PFSK-1 (cell line): Measurements from ENCODE around the gene TMEM63A.

Source experiments
- FOXP2 ChIP-seq: optimal IDR thresholded peaks from 2 replicates; pipeline ENCODE3; 2011; ENCODE audit warnings: borderline replicate concordance, control low read depth, inconsistent platforms; ENCODE audit not compliant: insufficient read depth; ENCODE audit errors: extremely low read length, extremely low read depth
- POLR2AphosphoS5 ChIP-seq: IDR thresholded peaks from 2 replicates; pipeline ENCODE4 v1.6.1; 2012; ENCODE audit warnings: low read depth, mild to moderate bottlenecking, control low read depth, low read length, moderate library complexity
- REST ChIP-seq, 2 experiments: IDR thresholded peaks; 2 replicates each; pipeline versions ENCODE4 v1.6.1 to v1.8.0; 2011 to 2012; ENCODE audit warnings: low read depth in 2 of 2, low read length in 2 of 2, control low read depth in 1 of 2, inconsistent platforms in 1 of 2, mild to moderate bottlenecking in 1 of 2, moderate library complexity in 1 of 2; ENCODE audit not compliant: insufficient read depth in 1 of 2
- SIN3A ChIP-seq: IDR thresholded peaks from 2 replicates; pipeline ENCODE4 v1.6.1; 2012; ENCODE audit warnings: mild to moderate bottlenecking, low read length, moderate library complexity, borderline replicate concordance; ENCODE audit not compliant: insufficient read depth
- TAF1 ChIP-seq: IDR thresholded peaks from 2 replicates; pipeline ENCODE4 v1.6.1; 2012; ENCODE audit warnings: low read length, control low read depth, borderline replicate concordance; ENCODE audit not compliant: insufficient read depth

TMEM63A gene

GRCh38 chr1:225908013-225908640 lies 25.9 kb upstream of the TMEM63A start:
- TF ChIP-seq FOXP2 = no peak
- no peak for TF ChIP-seq TAF1
- TF ChIP-seq REST (IDR thresholded peaks at IDR 0.05; ENCODE audit: insufficient read depth in 1 of 2, low read depth in 2 of 2, low read length in 2 of 2) = no peak
- no peak for TF ChIP-seq POLR2AphosphoS5
- TF ChIP-seq SIN3A = no peak

- no peak for TF ChIP-seq FOXP2
- no peak for TF ChIP-seq SIN3A
- no peak for TF ChIP-seq TAF1
- TF ChIP-seq POLR2AphosphoS5 = no peak
- no peak for TF ChIP-seq REST (IDR thresholded peaks at IDR 0.05; ENCODE audit: insufficient read depth in 1 of 2, low read depth in 2 of 2, low read length in 2 of 2)
These were observed 25.2 kb upstream of the TMEM63A start for GRCh38 chr1:225907341-225907740.

GRCh38 chr1:225906467-225906866 lies 24.3 kb upstream of the TMEM63A start:
- TF ChIP-seq SIN3A = no peak
- TF ChIP-seq REST (IDR thresholded peaks at IDR 0.05; ENCODE audit: insufficient read depth in 1 of 2, low read depth in 2 of 2, low read length in 2 of 2) = no peak
- TF ChIP-seq POLR2AphosphoS5 = no peak
- no peak for TF ChIP-seq TAF1
- no peak for TF ChIP-seq FOXP2

- TF ChIP-seq SIN3A (no peak), TAF1 (no peak), FOXP2 (no peak), REST (IDR thresholded peaks at IDR 0.05; ENCODE audit: insufficient read depth in 1 of 2, low read depth in 2 of 2, low read length in 2 of 2) (no peak), POLR2AphosphoS5 (no peak)
These were observed 21.4 kb upstream of the TMEM63A start for GRCh38 chr1:225903623-225904022.
